SK-N-MC (cell line): ENCODE data around the gene SEC63.

ENCODE experiments used
- EZH2 ChIP-seq: fragments of 200-600 bp; sonication (generic); IDR thresholded peaks from one replicate; pipeline ENCODE4 v1.6.1; 2017; ENCODE audit warnings: antibody characterized with exemption
- FOXP2 ChIP-seq: optimal IDR thresholded peaks from 2 replicates; pipeline ENCODE3; 2011; ENCODE audit warnings: mild to moderate bottlenecking, moderate library complexity; ENCODE audit not compliant: insufficient read depth; ENCODE audit errors: extremely low read length, control extremely low read depth
- POLR2AphosphoS5 ChIP-seq: IDR thresholded peaks from 2 replicates; pipeline ENCODE4 v1.6.1; 2012; ENCODE audit warnings: mild to moderate bottlenecking, low read depth, low read length, borderline replicate concordance

DNA sequence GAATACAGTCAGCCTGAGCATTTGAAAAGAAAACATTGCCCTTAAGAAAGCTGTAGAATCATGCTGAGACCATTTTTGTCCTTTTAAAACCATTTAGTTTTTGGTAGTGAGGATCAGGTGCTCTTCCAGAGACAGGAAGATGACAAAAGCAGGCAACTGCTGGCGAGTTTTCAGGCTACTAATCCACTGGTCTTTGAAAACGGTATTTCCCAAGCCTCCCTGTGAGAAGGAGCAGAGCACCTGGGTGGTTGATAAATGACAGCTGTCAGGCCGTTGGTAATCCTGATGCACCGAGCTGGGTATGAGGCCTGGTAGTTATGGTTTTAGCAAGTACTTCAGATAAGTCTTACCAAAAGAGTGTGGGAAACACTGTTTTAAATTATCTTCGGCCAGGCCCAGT, 10.1 kb upstream of the SEC63 start:
- TF ChIP-seq POLR2AphosphoS5 (no peak), EZH2 (no peak), FOXP2 (no peak)
